PC-9 (cell line): ENCODE measurements around the gene MARCHF3.
"Not testable (repeated sequence)": the region's sequence is repeated elsewhere in the genome, so short reads cannot be mapped to it uniquely, and the experiment has no call there.

ENCODE experiments used
- CTCF ChIP-seq: fragments of 200-600 bp; sonication (generic); conservative IDR thresholded peaks from 2 replicates; pipeline ENCODE4 v1.6.1; 2017; ENCODE audit warnings: mixed run types, antibody characterized with exemption, mild to moderate bottlenecking, moderate library complexity
- EZH2 ChIP-seq: fragments of 200-600 bp; sonication (generic); IDR thresholded peaks from 2 replicates; pipeline ENCODE4 v1.8.0; 2017; ENCODE audit warnings: antibody characterized with exemption, low read depth

- not testable (repeated sequence) for TF ChIP-seq CTCF, EZH2
Measured at GRCh38 chr5:126845470-126846070, 184.8 kb downstream of the MARCHF3 start.
